OCI-LY7 (cell line): ENCODE data around the gene RIMBP2. TPM values are rescaled to one million over a fixed set of nuclear protein-coding genes. Genes with fewer than 3 reads are reported as not detected.

ENCODE experiments used
- BruUV-seq: library from RNA; stranded (reverse); fragments of 400-500 nt; replicated peaks from 2 replicates; lab custom pipeline; 2021; lab: Mats Ljungman, UMichigan
- CTCF ChIA-PET: fragments of 300-600 bp; sonication (Branson Sonifier 250); formaldehyde crosslinking; loops from one replicate; lab custom pipeline; 2022; ENCODE audit warnings: antibody characterized with exemption; ENCODE audit not compliant: unreplicated experiment; lab: Charles Lee
- POLR2A ChIA-PET: fragments of 300-600 bp; sonication (Branson Sonifier 250); formaldehyde crosslinking; loops from one replicate; lab custom pipeline; 2022; ENCODE audit warnings: antibody characterized with exemption; lab: Charles Lee
- DNase-seq: peaks from one replicate; pipeline ENCODE4 v3.0.0-alpha.2; 2015; ENCODE audit warnings: low spot score
- H2AFZ ChIP-seq: fragments of 200-600 bp; sonication (generic), shearing (Covaris generic); 2 replicates; pipeline ENCODE4 v1.6.1; 2014; ENCODE audit warnings: mild to moderate bottlenecking, antibody characterized with exemption, low read length, moderate library complexity
- H3K27ac ChIP-seq: fragments of 200-600 bp; sonication (generic); 2 replicates; pipeline ENCODE4 v1.5.1; 2014; ENCODE audit warnings: mixed run types, low read depth, mild to moderate bottlenecking, moderate library complexity, low read length, inconsistent platforms; ENCODE audit not compliant: poor library complexity, severe bottlenecking
- H3K36me3 ChIP-seq: fragments of 200-600 bp; sonication (generic); 2 replicates; pipeline ENCODE4 v1.6.1; 2014; ENCODE audit warnings: mild to moderate bottlenecking, antibody characterized with exemption, low read length, moderate library complexity, mixed read lengths; ENCODE audit not compliant: insufficient read depth
- H3K4me1 ChIP-seq: fragments of 200-600 bp; sonication (generic); 2 replicates; pipeline ENCODE4 v1.5.1; 2014; ENCODE audit warnings: mild to moderate bottlenecking, low read length; ENCODE audit not compliant: insufficient read depth, poor library complexity, severe bottlenecking
- H3K4me2 ChIP-seq: fragments of 200-600 bp; sonication (generic); 2 replicates; pipeline ENCODE4 v1.6.1; 2014; ENCODE audit warnings: mild to moderate bottlenecking, low read length
- H3K4me3 ChIP-seq: fragments of 200-600 bp; sonication (generic); 2 replicates; pipeline ENCODE4 v1.5.1; 2014; ENCODE audit warnings: mild to moderate bottlenecking, low read depth, low read length; ENCODE audit not compliant: poor library complexity, severe bottlenecking
- H3K79me2 ChIP-seq: fragments of 200-600 bp; sonication (generic); 2 replicates; pipeline ENCODE4 v1.6.1; 2016; ENCODE audit warnings: low read depth, mild to moderate bottlenecking, low read length, moderate library complexity, mixed read lengths; ENCODE audit not compliant: insufficient read depth
- H3K9me2 ChIP-seq: fragments of 200-600 bp; sonication (generic); 2 replicates; pipeline ENCODE4 v1.6.1; 2016; ENCODE audit warnings: mild to moderate bottlenecking, low read length, mixed read lengths; ENCODE audit not compliant: insufficient read depth
- H3K9me3 ChIP-seq: fragments of 200-600 bp; sonication (generic); 2 replicates; pipeline ENCODE4 v1.6.1; 2014; ENCODE audit warnings: mild to moderate bottlenecking, mixed run types, low read length, mixed read lengths
- H4K20me1 ChIP-seq: fragments of 200-600 bp; sonication (generic); 2 replicates; pipeline ENCODE4 v1.6.1; 2014; ENCODE audit warnings: mild to moderate bottlenecking, antibody characterized with exemption, low read length, moderate library complexity, mixed read lengths; ENCODE audit not compliant: insufficient read depth
- CTCF ChIP-seq: fragments of 200-600 bp; sonication (generic); conservative IDR thresholded peaks from 2 replicates; pipeline ENCODE4 v1.5.1; 2014; ENCODE audit warnings: mild to moderate bottlenecking, antibody characterized with exemption, low read length, moderate library complexity, mixed read lengths
- EZH2phosphoT487 ChIP-seq: fragments of 200-600 bp; sonication (generic); IDR thresholded peaks from 2 replicates; pipeline ENCODE4 v1.6.1; 2018; ENCODE audit warnings: low read depth, borderline replicate concordance, mild to moderate bottlenecking, mixed run types, antibody characterized with exemption, low read length, moderate library complexity, mixed read lengths
- intact Hi-C: fragments of 100-400 bp; cut with micrococcal nuclease; formaldehyde crosslinking; loops from one replicate; pipeline ENCODE4 v1.10.0; 2022; ENCODE audit not compliant: unreplicated experiment
- total RNA-seq, 2 experiments: library from RNA; depleted of rRNA in 1 of 2; stranded (reverse); fragments of >200 nt in 1 of 2; shearing (Covaris generic) in 1 of 2; gene quantifications; 2 replicates each; pipeline ENCODE4 v1.2.3, GENCODE V29; 2014 to 2022

The RIMBP2 gene
- total RNA-seq, 2 experiments from 2014 or later: not detected

- no TSS peak for BruUV-seq
- POLR2A ChIA-PET: no interaction called here
Observed at GRCh38 chr12:130468700-130469245, 247.3 kb downstream of the RIMBP2 start.

GRCh38 chr12:130468186-130468585 is 247.9 kb downstream of the RIMBP2 start:
- no peak for DNase-seq
- Histone ChIP-seq H3K36me3 (no peaks in the 10 kb centered on the region), H3K9me3 (no peaks in the 10 kb centered on the region), H4K20me1 (no peaks in the 10 kb centered on the region), H3K4me1 (no peaks in the 10 kb centered on the region), H3K79me2 (no peaks in the 10 kb centered on the region), H2AFZ (no peak overlapping the region), H3K27ac (no peak overlapping the region), H3K4me3 (no peak overlapping the region), H3K4me2 (no peak overlapping the region), H3K9me2 (no peaks in the 10 kb centered on the region)
- CTCF ChIA-PET: no interaction called here
- intact Hi-C loops: loop anchor here (10.0 kb wide), 1 partner anchor 277 kb away; no protein-coding TSS in a partner anchor
- no peak for TF ChIP-seq EZH2phosphoT487
- no peak for TF ChIP-seq CTCF
- POLR2A ChIA-PET: no interaction called here
- no TSS peak for BruUV-seq

More at GRCh38 chr12:130468700-130469245, 247.3 kb downstream of the RIMBP2 start:
- TF ChIP-seq CTCF (no peak), EZH2phosphoT487 (no peak)
- intact Hi-C loops: loop anchor here (10.0 kb wide), 1 partner anchor 276 kb away; no protein-coding TSS in a partner anchor
- H3K79me2 ChIP-seq: no peaks in the 10 kb centered on the region
- H3K36me3 ChIP-seq: no peaks in the 10 kb centered on the region
- no peaks in the 10 kb centered on the region for H3K9me3 ChIP-seq
- no peak overlapping the region for H2AFZ ChIP-seq
- CTCF ChIA-PET: no interaction called here
- H3K4me2 ChIP-seq: no peak overlapping the region
- H3K4me1 ChIP-seq: no peaks in the 10 kb centered on the region
- no peak overlapping the region for H3K4me3 ChIP-seq
- DNase-seq: no peak
- H3K27ac ChIP-seq: no peak overlapping the region
- H4K20me1 ChIP-seq: no peaks in the 10 kb centered on the region
- no peaks in the 10 kb centered on the region for H3K9me2 ChIP-seq

GRCh38 chr12:130465626-130466025 is 250.5 kb downstream of the RIMBP2 start:
- Histone ChIP-seq H4K20me1 (no peaks in the 10 kb centered on the region), H3K4me1 (no peaks in the 10 kb centered on the region), H2AFZ (no peak overlapping the region), H3K27ac (no peak overlapping the region), H3K4me2 (no peak overlapping the region), H3K36me3 (no peaks in the 10 kb centered on the region), H3K79me2 (no peaks in the 10 kb centered on the region), H3K9me2 (no peaks in the 10 kb centered on the region), H3K4me3 (no peak overlapping the region), H3K9me3 (no peaks in the 10 kb centered on the region)
- TF ChIP-seq EZH2phosphoT487 (no peak), CTCF (no peak)
- no peak for DNase-seq
- intact Hi-C loops: loop anchor here (10.0 kb wide), 1 partner anchor 279 kb away; no protein-coding TSS in a partner anchor
- no TSS peak for BruUV-seq
- CTCF ChIA-PET: no interaction called here
- POLR2A ChIA-PET: no interaction called here
